Peyer's patch (tissue), 4 donors: ENCODE data around the gene MYBBP1A.

Experiments
- CTCF ChIP-seq, 6 experiments: fragments of 450-650 bp in 4 of 6; fragments of 200-600 bp in 2 of 6; sonication (generic) in 1 of 6; IDR thresholded peaks; one replicate each; pipeline ENCODE4 v1.5.1; 2017 to 2019; ENCODE audit warnings: antibody characterized with exemption in 6 of 6, mild to moderate bottlenecking in 3 of 6, moderate library complexity in 1 of 6
- POLR2A ChIP-seq, 2 donors: fragments of 450-650 bp; IDR thresholded peaks; one replicate each; pipeline ENCODE4 v1.5.1; 2017; ENCODE audit warnings: antibody characterized with exemption in 2 of 2, mild to moderate bottlenecking in 2 of 2, moderate library complexity in 2 of 2

DNA sequence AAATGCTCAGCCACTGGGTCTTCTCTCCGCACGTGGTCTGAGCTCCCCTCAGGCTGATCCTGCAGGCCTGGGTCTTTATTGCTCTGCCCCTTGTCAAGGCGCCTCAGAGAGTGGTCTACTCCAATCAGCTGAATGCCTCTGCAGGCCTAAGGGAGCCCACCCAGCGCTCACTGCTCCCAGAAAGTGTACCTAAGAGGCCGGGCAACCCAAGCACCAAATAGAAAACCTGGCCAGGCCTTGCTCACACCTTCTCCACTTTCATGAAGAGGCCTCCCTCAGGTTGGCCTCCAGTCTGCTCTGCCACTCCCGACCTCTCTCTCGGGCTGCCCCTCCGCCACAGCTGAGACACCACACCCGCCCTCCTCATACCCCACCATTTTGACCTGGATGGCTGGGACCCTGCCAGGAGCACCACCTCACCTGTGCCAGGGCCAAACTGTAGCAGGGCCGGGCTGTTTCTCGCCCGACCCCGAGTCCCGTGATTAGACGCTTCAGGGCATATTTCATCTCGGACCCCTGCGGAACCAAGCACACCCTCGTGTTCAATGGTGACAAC, 665 bp downstream of the MYBBP1A start:
- no peak for TF ChIP-seq CTCF (IDR thresholded peaks at IDR 0.05)
- TF ChIP-seq POLR2A (IDR thresholded peaks at IDR 0.05) = no peak
